Lower leg skin (tissue), 4 donors: ENCODE results near the gene DVL1. TPM values are rescaled to one million over a fixed set of nuclear protein-coding genes. Genes with fewer than 3 reads are reported as not detected.

Source experiments
- DNase-seq, 2 donors: peaks; one replicate each; pipeline ENCODE4 v3.0.0-alpha.2; 2019; ENCODE audit warnings: low spot score in 2 of 2
- H3K4me3 ChIP-seq: fragments of 200-600 bp; sonication (generic); 2 replicates; pipeline ENCODE4 v1.5.1; 2017; ENCODE audit warnings: mild to moderate bottlenecking, low read depth; ENCODE audit not compliant: poor library complexity, severe bottlenecking
- CTCF ChIP-seq, 3 donors: fragments of 450-650 bp; IDR thresholded peaks; one replicate each; pipeline ENCODE4 v1.5.1; 2016; ENCODE audit warnings: antibody characterized with exemption in 3 of 3, mild to moderate bottlenecking in 3 of 3, moderate library complexity in 2 of 3
- POLR2A ChIP-seq, 2 donors: fragments of 450-650 bp; IDR thresholded peaks; one replicate each; pipeline ENCODE4 v1.6.1; 2016 to 2017; ENCODE audit warnings: antibody characterized with exemption in 2 of 2, mild to moderate bottlenecking in 1 of 2, moderate library complexity in 1 of 2
- WGBS, 2 donors: methylation state at CpG; one replicate each; pipeline ENCODE4 v1.1.5; 2018; 5-methylcytosine and 5-hydroxymethylcytosine counted together
- intact Hi-C: fragments of 100-400 bp; cut with DNase I; formaldehyde crosslinking; loops from one replicate; pipeline ENCODE4 v1.15.0; 2023; ENCODE audit warnings: low total_unique reads
- total RNA-seq, 4 donors: library from RNA; depleted of rRNA; stranded (reverse); fragments of >200 nt; gene quantifications; one replicate each; pipeline ENCODE4 v1.1.0, GENCODE V29; 2016

DVL1 gene
- total RNA-seq, 4 donors from 2014 or later = 92.0 to 163 (median 113) TPM

GRCh38 chr1:1304331-1305299 lies 44.6 kb downstream of the DVL1 start:
- 16 to 17% methylated on average over 20 to 23 of the region's 29 CpGs for WGBS, 2 donors
- H3K4me3 ChIP-seq = no peak overlapping the region
- TF ChIP-seq CTCF (IDR thresholded peaks at IDR 0.05) = no peak
- TF ChIP-seq POLR2A (IDR thresholded peaks at IDR 0.05) = no peak
- intact Hi-C loops = no loop called here
- DNase-seq = peak; percentile 81 to 96

GRCh38 chr1:1303736-1304135 lies 45.5 kb downstream of the DVL1 start:
- no peak overlapping the region for H3K4me3 ChIP-seq
- 31 to 57% methylated on average over 5 to 13 of the region's 13 CpGs for WGBS, 2 donors
- intact Hi-C loops = no loop called here
- TF ChIP-seq CTCF (IDR thresholded peaks at IDR 0.05) (no peak), POLR2A (IDR thresholded peaks at IDR 0.05) (no peak)
- DNase-seq = no peak

DNA sequence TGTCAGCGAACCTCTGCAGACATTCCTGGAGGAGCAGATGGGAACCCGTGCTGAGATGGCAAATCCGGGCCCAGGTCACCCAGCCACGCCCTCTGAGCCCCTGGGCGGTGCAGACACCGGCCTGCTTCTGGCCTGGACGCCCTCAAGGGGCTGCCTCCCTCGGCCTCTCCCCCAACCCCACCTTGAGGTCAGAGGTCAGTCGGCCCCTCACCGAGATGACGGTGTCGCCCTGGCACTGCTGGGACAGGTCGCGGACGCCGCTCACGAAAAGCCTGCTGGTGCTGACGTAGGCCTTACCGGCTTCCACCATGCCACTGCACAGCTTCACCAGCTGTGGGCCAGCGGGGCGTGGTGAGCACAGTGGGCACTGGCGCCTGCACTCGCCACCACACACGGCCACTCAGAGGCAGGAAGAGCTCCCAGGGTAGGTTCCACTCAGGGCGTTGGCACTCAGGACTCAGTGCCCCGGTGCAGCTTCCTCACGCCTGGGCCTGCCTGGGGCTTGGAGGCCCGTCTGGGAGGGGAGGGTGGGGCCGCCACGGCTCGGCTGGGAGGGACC lies 46.2 kb downstream of the DVL1 start:
- no peak overlapping the region for H3K4me3 ChIP-seq
- 40 to 54% methylated on average over 6 to 21 of the region's 31 CpGs for WGBS, 2 donors
- TF ChIP-seq POLR2A (IDR thresholded peaks at IDR 0.05) (no peak), CTCF (IDR thresholded peaks at IDR 0.05) (no peak)
- DNase-seq = no peak
- intact Hi-C loops = no loop called here

DNA sequence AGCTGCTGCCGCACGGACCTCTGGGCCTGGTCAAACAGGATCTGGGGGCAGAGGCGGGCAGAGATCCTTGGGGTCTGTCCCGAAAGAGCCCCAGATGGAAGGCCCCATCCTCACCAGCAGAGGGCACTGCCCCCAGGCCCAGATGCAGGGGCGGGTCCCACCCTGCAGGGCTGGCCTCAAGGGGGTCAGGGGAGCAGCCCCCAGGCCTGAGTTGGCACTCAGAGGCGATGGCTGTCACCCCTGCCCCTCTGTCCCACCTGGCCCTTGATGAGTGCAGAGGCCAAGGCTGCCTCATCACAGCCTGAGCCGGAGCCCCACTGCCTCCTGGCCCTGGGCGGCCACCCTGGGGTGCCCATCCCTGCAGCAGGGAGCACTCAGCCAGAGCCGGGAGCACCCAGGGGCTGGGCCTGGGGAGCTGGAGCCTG lies 47.2 kb downstream of the DVL1 start:
- intact Hi-C loops = no loop called here
- DNase-seq = no peak
- TF ChIP-seq CTCF (IDR thresholded peaks at IDR 0.05) = no peak
- TF ChIP-seq POLR2A (IDR thresholded peaks at IDR 0.05) = no peak
- no peak overlapping the region for H3K4me3 ChIP-seq
- WGBS, 2 donors = 91 to 92% methylated on average over 4 of the region's 9 CpGs

DNA sequence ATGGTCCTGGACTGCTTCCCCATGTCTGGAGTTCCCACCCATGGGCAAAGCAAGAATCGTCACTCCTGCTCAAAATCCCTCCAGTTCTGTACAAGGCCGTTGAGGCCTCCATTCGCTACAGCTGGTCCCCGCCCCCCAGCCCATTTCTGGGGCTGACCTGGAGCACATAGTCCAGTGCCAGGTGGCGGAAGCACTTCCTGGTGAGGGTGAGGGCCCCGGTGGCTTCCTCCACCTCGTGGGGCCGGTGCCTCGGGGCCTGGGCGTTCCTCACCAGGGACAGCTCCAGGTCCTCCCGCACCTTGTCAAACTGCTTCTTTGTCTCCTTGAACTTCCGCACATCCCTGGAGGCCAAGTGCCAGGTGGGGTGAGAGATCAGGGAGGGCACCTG lies 48.9 kb downstream of the DVL1 start:
- DNase-seq = no peak
- intact Hi-C loops = no loop called here
- H3K4me3 ChIP-seq = no peak overlapping the region
- TF ChIP-seq CTCF (IDR thresholded peaks at IDR 0.05) = no peak
- no peak for TF ChIP-seq POLR2A (IDR thresholded peaks at IDR 0.05)
- 80 to 86% methylated on average over 9 to 11 of the region's 12 CpGs for WGBS, 2 donors
